GM12801 (cell line): ENCODE data around the gene TPM4.

ENCODE experiments used
- CTCF ChIP-seq: IDR thresholded peaks from one replicate; pipeline ENCODE4 v1.5.1; 2011; ENCODE audit warnings: control low read depth; ENCODE audit not compliant: insufficient read length; ENCODE audit errors: extremely low read depth

TPM4 gene

GRCh38 chr19:16111909-16112752 is 35.8 kb downstream of the TPM4 start:
- TF ChIP-seq CTCF: no peak

GRCh38 chr19:16112778-16113177 is 36.5 kb downstream of the TPM4 start:
- no peak for TF ChIP-seq CTCF

DNA sequence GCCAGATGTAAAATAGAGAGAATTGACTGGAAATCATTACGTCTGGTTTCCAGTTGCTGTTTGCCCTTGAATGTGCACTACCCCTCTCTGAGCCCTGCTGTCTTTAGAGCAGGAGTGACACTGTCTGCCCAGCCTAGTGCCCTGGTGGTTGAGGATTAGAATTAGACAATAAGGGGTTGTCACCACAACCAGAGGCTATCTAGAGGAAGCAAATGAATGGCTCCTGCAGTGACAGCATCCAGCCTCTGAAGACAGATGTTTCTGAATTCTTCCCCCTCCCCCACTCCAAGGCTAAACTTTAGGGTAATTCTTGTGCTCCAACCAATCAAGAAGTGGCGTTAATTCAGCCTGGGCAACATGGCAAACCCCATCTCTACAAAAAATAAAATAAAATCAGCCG is 37.4 kb downstream of the TPM4 start:
- no peak for TF ChIP-seq CTCF

DNA sequence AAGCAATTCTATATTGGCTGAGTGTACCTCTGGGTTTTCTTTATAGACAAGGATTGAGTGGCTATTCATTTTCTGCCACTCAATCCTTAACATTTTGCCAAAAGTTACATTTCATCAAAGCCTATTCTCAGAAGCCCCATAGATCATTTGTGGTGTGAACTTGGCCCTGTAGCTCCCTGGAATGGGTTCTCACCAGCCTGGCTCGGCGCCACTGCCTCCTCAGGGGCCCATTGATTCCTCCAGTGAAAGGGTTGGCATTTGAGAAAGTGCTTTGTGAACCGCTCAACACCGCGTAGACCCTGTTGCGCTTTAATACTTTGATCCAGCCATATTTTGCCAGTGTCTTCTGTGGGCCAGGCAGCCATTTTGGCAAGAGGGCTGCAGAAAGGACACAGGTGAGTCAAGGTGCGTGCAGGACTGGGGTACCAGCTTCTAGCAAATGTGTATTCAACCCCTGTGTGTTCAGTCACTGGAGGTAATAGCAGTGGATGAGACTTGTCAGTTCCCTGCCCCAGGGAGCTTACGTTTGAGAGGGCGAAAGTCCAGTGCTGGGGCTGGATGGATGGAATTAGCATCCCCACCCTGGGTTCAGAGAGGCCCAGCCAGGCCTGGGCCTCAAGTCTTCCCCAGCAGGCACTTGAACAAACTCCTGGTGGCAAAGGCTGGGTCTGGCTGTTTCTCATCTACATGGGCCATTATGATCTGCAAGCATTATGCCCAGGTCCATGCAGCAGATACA is 39.2 kb downstream of the TPM4 start:
- TF ChIP-seq CTCF: no peak

DNA sequence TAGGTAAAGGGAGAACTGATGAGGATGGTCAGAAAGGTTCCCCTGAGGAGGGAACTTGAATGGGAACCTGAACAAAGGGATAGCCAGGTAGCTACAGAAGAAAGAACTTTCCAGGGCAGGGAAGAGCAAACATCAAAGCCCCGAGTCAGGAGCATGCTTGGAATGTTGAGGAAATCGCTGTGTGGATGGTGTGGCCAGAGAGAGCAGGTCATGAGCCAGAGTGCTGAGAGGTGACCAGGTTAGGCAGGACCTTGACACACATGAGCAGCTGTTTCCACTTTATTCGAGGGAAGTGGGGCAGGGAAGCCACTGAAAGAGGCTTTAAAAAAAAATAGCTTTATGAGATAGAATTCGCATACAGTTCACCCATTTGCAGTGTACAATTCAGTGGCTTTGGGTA is 39.8 kb downstream of the TPM4 start:
- no peak for TF ChIP-seq CTCF

- no peak for TF ChIP-seq CTCF
Measured at GRCh38 chr19:16117594-16118033, 41.3 kb downstream of the TPM4 start.

- no peak for TF ChIP-seq CTCF
Measured at GRCh38 chr19:16118489-16119033, 42.3 kb downstream of the TPM4 start.
